Measurements from ENCODE around the gene PCDHGA10. TPM values are rescaled to one million over a fixed set of nuclear protein-coding genes. Genes with fewer than 3 reads are reported as not detected.

The PCDHGA10 gene
- total RNA-seq, 1 experiment from 2014 or later, result 3.6 TPM

- POLR2A ChIA-PET (ENCODE audit: low non-redundant PET), result no interaction called here
These were observed 21.2 kb downstream of the PCDHGA10 start for GRCh38 chr5:141434006-141434405.

GRCh38 chr5:141437221-141437620, 24.4 kb downstream of the PCDHGA10 start:
- Histone ChIP-seq H3K27ac (ENCODE audit: low read depth, low read length, poor library complexity, severe bottlenecking) (no peak overlapping the region), H3K36me3 (ENCODE audit: insufficient read depth, low read length, poor library complexity, severe bottlenecking) (peaks cover 8% of the 10 kb centered on the region), H3K9me3 (ENCODE audit: low read depth, low read length, poor library complexity, severe bottlenecking) (peaks cover 11% of the 10 kb centered on the region), H3K27me3 (replicated peaks; ENCODE audit: insufficient read depth, low read depth, low read length, poor library complexity) (no peaks in the 10 kb centered on the region), H3K4me3 (ENCODE audit: low read depth, low read length, poor library complexity, severe bottlenecking) (no peak overlapping the region), H3K4me1 (ENCODE audit: insufficient read depth, low read length, poor library complexity, severe bottlenecking) (no peaks in the 10 kb centered on the region)
- ChIA-PET CTCF (no interaction called here), POLR2A (ENCODE audit: low non-redundant PET) (no interaction called here)
- TF ChIP-seq CTCF (conservative IDR thresholded peaks at IDR 0.05; ENCODE audit: low read depth, low read length) (no peak), EZH2 (IDR thresholded peaks at IDR 0.05; ENCODE audit: borderline replicate concordance, low read depth, low read length, poor library complexity, severe bottlenecking) (no peak)
- intact Hi-C loops (cut with micrococcal nuclease; ENCODE audit: unreplicated experiment), result no loop called here
- DNase-seq (ENCODE audit: low spot score), result no peak
- BruUV-seq (replicated peaks), result no TSS peak

More at GRCh38 chr5:141434006-141434405, 21.2 kb downstream of the PCDHGA10 start:
- Histone ChIP-seq H3K27ac (ENCODE audit: low read depth, low read length, poor library complexity, severe bottlenecking) (no peak overlapping the region), H3K9me3 (ENCODE audit: low read depth, low read length, poor library complexity, severe bottlenecking) (peaks cover 43% of the 10 kb centered on the region), H3K4me1 (ENCODE audit: insufficient read depth, low read length, poor library complexity, severe bottlenecking) (no peaks in the 10 kb centered on the region), H3K4me3 (ENCODE audit: low read depth, low read length, poor library complexity, severe bottlenecking) (no peak overlapping the region), H3K36me3 (ENCODE audit: insufficient read depth, low read length, poor library complexity, severe bottlenecking) (peaks cover 33% of the 10 kb centered on the region), H3K27me3 (replicated peaks; ENCODE audit: insufficient read depth, low read depth, low read length, poor library complexity) (no peaks in the 10 kb centered on the region)
- BruUV-seq (replicated peaks), result no TSS peak
- CTCF ChIA-PET, result no interaction called here
- intact Hi-C loops (cut with micrococcal nuclease; ENCODE audit: unreplicated experiment), result no loop called here
- TF ChIP-seq CTCF (conservative IDR thresholded peaks at IDR 0.05; ENCODE audit: low read depth, low read length), result no peak
- no peak for TF ChIP-seq EZH2 (IDR thresholded peaks at IDR 0.05; ENCODE audit: borderline replicate concordance, low read depth, low read length, poor library complexity, severe bottlenecking)
- no peak for DNase-seq (ENCODE audit: low spot score)

- ChIA-PET POLR2A (ENCODE audit: low non-redundant PET) (no interaction called here), CTCF (interaction anchor here (0.7 kb wide), 1 partner anchor 54 kb away, joined by 5 read pairs; no protein-coding TSS in a partner anchor)
- no peak for TF ChIP-seq EZH2 (IDR thresholded peaks at IDR 0.05; ENCODE audit: borderline replicate concordance, low read depth, low read length, poor library complexity, severe bottlenecking)
- no peak for TF ChIP-seq CTCF (conservative IDR thresholded peaks at IDR 0.05; ENCODE audit: low read depth, low read length)
- no peaks in the 10 kb centered on the region for H3K27me3 ChIP-seq (replicated peaks; ENCODE audit: insufficient read depth, low read depth, low read length, poor library complexity)
- H3K27ac ChIP-seq (ENCODE audit: low read depth, low read length, poor library complexity, severe bottlenecking), result no peak overlapping the region
- BruUV-seq (replicated peaks), result no TSS peak
- no peaks in the 10 kb centered on the region for H3K36me3 ChIP-seq (ENCODE audit: insufficient read depth, low read length, poor library complexity, severe bottlenecking)
- H3K9me3 ChIP-seq (ENCODE audit: low read depth, low read length, poor library complexity, severe bottlenecking), result peaks cover 11% of the 10 kb centered on the region
- intact Hi-C loops (cut with micrococcal nuclease; ENCODE audit: unreplicated experiment), result no loop called here
- no peaks in the 10 kb centered on the region for H3K4me1 ChIP-seq (ENCODE audit: insufficient read depth, low read length, poor library complexity, severe bottlenecking)
- DNase-seq (ENCODE audit: low spot score), result no peak
- H3K4me3 ChIP-seq (ENCODE audit: low read depth, low read length, poor library complexity, severe bottlenecking), result no peak overlapping the region
These were observed 26.8 kb downstream of the PCDHGA10 start for GRCh38 chr5:141439411-141440141.
